Endothelial cell of hepatic sinusoid (primary cell): ENCODE measurements around the gene RALGDS.

ENCODE experiments used
- in situ Hi-C: cut with HindIII; loops from 2 replicates; pipeline ENCODE4 v1.10.0; 2017; ENCODE audit warnings: low sequenced_read_pairs

RALGDS gene

GRCh38 chr9:133121198-133121914 lies at the start of gene RALGDS:
RALGDS (minus strand) TSS chr9:133121240; CDS start chr9:133121154, 86 bp downstream.
- in situ Hi-C loops, result no loop called here

- in situ Hi-C loops, result loop anchor here (10.0 kb wide), 1 partner anchor 156 kb away; no protein-coding TSS in a partner anchor
Observed at GRCh38 chr9:133170716-133171115, 49.7 kb upstream of the RALGDS start.

DNA sequence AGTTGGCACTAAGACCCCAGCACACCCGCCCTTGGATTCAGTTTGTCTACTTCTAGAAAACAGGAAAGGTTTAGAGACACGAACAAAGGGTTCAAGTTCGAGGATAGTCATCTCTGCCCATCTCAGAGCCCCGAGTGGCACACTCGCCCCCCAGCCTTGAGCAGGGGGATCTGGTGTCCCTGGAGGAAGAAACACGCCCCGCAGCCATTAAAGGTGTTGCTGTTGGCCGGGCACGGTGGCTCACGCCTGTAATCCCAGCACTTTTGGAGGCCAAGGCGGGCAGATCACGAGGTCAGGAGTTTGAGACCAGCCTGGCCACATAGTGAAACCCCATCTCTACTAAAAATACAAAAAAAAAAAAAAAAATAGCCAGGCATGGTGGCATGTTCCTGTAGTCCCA lies 48.6 kb upstream of the RALGDS start:
- in situ Hi-C loops, result loop anchor here (10.0 kb wide), 1 partner anchor 155 kb away; no protein-coding TSS in a partner anchor

DNA sequence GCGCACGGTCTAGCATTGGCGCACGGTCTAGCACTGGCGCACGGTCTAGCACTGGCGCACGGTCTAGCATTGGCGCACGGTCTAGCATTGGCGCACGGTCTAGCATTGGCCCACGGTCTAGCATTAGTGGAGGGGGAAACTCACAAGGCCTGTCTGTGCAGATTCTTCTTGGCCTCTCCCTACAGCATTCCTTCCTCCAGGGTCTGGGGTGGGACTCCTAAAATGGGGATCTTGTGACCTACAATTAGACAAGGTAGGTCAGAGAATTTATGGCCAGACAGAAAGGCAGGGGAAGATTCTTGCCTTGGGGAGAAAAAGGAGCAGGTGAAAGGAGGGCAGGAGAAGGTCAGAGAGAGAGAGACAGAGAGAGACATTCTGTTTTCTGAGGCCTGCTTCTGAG lies 48.1 kb upstream of the RALGDS start:
- in situ Hi-C loops, result no loop called here

DNA sequence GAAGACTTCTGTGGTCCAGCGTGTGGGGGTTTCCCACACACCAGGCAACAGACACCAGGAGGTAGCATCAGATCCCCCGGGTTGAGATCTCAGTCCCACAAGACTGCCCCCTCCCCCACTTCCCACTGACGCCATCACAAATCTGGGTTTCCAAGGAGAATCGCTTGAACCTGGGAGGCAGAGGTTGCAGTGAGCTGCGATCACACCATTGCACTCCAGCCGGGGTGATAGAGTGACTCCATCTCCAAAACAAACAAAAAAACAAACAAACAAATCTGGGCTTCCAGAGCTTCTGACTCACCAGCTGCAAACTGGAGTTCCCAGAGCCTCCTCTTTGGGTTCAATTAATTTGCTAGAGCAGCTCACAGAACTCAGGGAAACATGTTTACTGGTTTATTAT lies 47.4 kb upstream of the RALGDS start:
- in situ Hi-C loops, result no loop called here

GRCh38 chr9:133167769-133168168 lies 46.7 kb upstream of the RALGDS start:
- in situ Hi-C loops, result no loop called here

- in situ Hi-C loops, result no loop called here
Observed at GRCh38 chr9:133167096-133167730, 46.2 kb upstream of the RALGDS start.

DNA sequence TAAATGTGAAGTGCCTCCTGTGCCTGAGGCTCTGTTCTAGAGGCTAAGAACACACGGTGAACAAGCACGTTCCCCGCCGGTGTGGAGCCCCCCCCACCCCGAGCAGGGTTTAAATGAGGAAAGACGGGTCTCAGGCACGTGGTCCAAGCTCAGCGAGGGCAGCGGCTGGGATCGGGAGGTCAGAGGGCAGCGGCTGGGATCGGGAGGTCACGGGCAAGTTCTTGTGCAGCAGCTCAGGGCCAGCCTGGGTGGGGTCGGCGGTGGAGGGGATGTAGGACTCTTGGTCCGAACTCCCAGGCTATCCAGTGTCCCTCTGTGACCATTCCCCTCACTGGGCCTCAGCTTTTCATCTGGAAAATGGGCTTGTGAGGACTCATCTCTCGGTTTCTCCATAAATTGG lies 45.4 kb upstream of the RALGDS start:
- in situ Hi-C loops, result no loop called here

GRCh38 chr9:133165452-133165730 lies 44.4 kb upstream of the RALGDS start:
- in situ Hi-C loops, result no loop called here

DNA sequence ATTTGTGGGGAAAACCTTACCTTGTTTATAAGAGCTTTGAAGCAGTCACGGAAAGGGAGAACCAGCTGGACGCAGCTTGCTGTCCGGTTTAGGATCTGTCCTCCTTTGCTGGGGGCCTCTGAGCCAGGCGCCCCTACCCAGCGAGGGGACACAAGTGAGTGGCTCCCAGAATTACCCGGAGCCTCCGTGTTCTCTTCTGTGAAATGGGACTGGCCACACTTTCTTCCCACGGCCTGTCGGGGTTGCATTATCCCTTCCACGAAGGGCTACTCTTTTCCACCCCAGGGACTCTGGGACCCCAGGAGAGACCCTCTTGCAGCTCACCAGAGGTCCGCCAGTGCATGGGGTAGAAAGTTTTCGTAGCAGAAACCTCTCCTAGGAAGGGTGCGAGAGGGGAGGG lies 43.2 kb upstream of the RALGDS start:
- in situ Hi-C loops, result no loop called here

- in situ Hi-C loops, result no loop called here
Observed at GRCh38 chr9:133163504-133164172, 42.6 kb upstream of the RALGDS start, which contains the start of gene GBGT1. GBGT1 (minus strand) TSS chr9:133163914; CDS start chr9:133162412, 1,502 bp downstream.

DNA sequence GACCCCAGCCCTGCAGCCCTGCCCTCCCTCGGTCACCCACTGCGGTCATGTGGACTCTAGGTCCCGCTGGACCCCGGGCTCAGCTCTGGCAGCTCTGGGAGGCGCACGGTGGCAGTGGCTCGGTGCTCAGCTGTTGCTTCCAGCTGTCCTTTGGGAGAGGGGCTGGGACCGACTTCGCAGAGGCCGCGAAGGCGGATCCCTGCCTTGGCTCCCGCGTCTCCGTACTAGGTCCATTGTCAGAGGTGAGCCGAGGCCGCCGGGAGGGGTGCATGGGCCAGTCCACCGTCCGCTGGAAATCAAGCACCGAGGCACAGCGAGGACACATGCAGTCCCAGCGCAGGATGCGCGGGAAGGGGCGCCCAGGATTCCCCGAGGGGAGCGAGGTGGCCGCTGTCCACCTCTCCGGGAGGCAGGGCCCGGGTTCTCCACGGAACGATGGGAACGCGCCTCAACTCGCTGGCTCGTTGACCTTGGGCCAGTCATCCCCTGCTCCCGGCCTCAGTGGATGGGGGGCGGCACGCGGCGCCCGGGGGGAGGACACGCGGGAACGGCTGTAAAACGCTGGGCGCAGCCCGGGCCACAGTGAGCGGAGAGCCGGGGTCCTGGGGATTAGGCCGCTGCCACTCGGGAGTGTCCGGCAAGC lies 41.9 kb upstream of the RALGDS start:
- in situ Hi-C loops, result no loop called here

DNA sequence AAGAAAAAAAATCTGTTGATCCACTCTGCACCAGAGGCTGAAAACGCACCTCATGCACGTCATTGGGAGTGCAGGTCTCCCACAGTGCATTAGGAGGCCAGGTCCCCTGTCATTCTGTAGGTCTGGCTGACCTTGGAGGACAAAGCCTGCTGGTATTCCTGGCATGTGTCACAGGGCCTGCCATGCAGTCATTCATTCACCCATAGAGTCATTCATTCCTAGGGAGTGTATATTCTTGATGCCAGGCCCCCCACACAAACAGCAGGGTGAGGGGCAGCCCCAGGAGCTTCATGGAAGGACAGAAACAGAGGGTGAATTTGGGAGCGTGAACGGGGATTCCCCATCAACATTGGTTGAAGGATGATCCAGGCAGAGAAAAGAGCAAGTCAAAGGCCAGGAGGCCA lies 40.5 kb upstream of the RALGDS start:
- in situ Hi-C loops, result no loop called here

DNA sequence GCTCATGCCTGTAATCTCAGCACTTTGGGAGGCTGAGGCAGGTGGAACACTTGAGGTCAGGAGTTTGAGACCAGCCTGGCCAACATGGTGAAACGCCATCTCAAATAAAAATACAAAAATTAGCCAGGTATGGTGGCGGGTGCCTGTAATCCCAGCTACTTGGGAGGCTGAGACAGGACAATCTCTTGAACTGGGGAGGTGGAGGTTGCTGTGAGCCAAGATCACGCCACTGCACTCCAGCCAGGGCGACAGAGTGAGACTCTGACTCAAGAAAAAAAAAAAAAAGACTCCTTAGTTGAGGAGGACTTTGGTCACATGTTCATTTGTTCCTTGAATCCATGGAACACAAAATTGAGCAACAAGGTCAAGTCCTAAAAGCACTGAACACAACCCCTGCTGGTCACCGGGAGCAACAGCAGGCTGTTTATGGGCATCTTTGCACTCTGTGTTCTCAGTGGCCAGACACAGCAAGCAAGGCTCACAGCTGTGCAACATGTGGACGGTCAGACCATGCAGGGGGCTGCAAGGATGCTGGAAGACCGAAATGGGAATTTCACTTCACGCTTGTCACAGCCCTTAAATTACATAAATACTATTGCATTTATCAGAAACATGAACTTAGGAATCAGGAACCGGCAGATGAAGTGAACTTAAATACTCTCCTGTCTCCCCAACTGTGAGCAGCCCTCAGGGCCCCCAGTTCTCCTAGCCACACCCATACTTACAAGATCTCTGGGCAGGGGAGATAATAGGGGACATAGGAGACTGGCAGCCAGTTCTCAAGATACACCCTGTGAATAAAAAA lies 39.9 kb upstream of the RALGDS start:
- in situ Hi-C loops, result no loop called here

DNA sequence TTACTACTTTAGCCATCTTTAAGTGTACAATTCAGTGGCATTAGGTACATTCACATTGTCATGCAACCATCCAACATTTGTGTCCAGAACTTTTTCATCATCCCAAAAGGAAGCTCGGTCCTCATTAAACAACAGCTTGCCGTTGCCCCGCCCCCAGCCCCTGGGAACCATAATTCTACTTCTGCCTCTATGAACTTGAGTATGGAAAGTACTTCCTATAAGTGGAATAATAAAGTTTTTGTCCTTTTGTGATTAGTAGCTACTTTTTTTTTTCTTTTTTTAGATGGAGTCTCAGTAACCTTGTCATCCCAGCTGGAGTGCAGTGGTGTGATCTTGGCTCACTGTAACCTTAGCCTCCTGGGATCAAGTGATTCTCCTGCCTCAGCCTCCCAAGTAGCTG lies 37.7 kb upstream of the RALGDS start:
- in situ Hi-C loops, result no loop called here

DNA sequence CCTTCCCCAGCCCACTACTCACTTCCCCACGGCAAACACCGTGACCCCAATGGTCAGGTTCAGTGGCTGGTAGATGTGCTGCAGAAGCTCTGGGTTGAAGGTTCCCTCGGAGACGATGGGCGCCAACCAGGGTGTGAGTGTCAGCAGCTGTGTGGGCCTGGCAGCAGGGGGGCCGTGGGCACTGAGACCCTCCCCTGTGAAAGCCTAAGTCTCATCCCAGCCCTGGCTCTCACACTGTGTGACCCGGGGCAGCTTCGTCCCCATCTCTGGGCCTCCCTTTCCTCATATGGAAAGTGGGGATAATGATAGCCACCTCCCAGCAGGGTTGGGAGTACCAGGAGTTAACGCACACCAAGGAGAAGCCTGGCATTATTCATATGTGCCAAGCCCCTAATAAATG lies 34.1 kb upstream of the RALGDS start:
- in situ Hi-C loops, result no loop called here

- in situ Hi-C loops, result no loop called here
Observed at GRCh38 chr9:133154097-133154989, 33.3 kb upstream of the RALGDS start.

- in situ Hi-C loops, result no loop called here
Observed at GRCh38 chr9:133153227-133154096, 32.4 kb upstream of the RALGDS start.
